ENCODE data around the gene TEKTIP1. TPM values are rescaled to one million over a fixed set of nuclear protein-coding genes. Genes with fewer than 3 reads are reported as not detected.

TEKTIP1 gene
- total RNA-seq: 1 to 10 TPM; 5.0 to 8.4 TPM
- 1.0 to 2.0 reads per million in 2 donors for total RNA-seq

DNA sequence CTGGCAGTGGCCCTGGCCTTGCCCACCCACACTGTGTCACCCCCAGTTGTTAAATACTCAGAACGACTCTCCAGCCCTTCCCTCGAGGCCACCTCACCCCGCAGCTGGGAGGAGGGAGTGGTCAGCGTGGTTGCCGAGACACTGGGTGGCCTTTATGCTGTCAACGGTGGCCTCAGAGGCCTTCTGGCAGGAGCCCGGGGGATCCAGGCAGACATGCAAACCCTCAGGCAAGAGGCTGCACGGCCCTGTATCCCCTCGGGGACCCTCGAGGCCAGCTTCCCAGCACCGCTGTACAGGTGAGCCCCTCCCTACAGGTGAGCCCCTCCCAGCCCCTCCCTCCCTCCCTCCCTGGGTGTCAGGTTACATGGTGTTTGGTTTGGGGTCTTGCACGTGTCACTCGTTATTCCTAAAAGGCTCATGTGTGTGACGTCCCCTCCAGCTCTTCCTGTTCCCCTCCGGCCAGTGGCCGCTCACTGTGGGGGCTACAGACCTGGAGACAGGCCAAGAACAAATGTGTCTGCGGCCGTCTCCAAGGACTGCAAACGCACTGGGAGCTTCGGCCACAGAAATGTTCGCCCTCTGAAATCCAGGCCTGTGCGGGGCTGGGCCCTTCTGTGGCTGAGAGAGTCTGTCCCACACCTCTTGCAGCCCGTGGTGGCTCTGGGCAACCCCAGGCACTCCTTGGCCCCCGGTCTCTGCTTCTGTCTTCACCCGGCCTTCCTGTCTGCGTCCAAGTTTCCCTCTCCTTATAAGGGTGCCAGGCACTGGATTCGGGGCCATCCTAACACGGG is at the start of gene TEKTIP1:
Gene TEKTIP1 (plus strand): TSS at position 210 of the 791 bp plus-strand sequence. CDS start 4 bp downstream, at position 214.
- peaks cover 7% of the 10 kb centered on the region for H3K4me1 Mint-ChIP-seq
- no peak within 1 kb of the TSS for H3K27ac Mint-ChIP-seq
- peak within 1 kb of the TSS; percentile 25 for H3K4me3 Mint-ChIP-seq
- ATAC-seq (no peak), DNase-seq (no peak)
- H3K27me3 Mint-ChIP-seq: no peaks in the 10 kb centered on the region
- H3K9me3 ChIP-seq (ENCODE audit: control insufficient read depth, low read length, poor library complexity, severe bottlenecking): no peaks in the 10 kb centered on the region
- H3K36me3 Mint-ChIP-seq (ENCODE audit: low read depth): no peaks in the 10 kb centered on the region

DNA sequence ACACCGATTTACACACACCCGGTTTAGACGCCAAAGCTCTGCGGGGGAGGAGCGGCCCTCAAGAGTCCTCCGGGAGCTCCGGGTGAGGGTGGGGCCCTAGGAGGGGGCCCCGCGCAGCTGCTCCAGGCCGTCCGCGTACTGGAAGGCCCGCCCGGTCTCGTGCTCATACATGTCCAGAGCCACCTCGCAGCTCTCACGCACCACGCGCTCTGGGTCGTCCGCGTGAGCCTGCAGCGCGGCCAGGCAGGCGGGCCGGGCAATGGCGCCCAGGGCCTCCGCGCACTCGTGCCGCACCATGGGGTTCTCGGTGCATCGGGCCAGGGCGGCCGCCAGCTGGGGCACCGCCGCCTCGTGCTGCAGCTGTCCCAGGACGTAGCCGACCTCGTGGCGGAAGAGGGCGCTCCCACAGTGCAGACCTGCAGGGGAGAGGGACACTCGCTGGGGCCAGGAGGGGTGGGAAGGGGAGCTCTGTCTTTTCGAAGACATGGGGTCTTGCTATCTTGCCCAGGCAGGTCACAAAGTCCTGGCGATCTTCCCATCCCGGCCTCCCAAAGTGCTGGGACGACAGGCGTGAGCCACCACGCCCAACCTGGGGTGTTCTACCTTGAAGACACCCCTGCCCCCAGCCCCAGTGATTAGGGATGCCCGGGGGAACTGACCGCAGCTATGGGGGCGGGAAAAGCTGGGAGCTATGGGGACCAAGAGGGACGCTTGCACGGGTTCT is 47.4 kb upstream of the TEKTIP1 start:
- DNase-seq: no peak
- Mint-ChIP-seq H3K4me1 (peaks cover 6% of the 10 kb centered on the region), H3K36me3 (ENCODE audit: low read depth) (no peaks in the 10 kb centered on the region), H3K27ac (no peak overlapping the region), H3K27me3 (no peaks in the 10 kb centered on the region), H3K4me3 (no peak overlapping the region)
- ATAC-seq: no peak
- H3K9me3 ChIP-seq (ENCODE audit: control insufficient read depth, low read length, poor library complexity, severe bottlenecking): no peaks in the 10 kb centered on the region

DNA sequence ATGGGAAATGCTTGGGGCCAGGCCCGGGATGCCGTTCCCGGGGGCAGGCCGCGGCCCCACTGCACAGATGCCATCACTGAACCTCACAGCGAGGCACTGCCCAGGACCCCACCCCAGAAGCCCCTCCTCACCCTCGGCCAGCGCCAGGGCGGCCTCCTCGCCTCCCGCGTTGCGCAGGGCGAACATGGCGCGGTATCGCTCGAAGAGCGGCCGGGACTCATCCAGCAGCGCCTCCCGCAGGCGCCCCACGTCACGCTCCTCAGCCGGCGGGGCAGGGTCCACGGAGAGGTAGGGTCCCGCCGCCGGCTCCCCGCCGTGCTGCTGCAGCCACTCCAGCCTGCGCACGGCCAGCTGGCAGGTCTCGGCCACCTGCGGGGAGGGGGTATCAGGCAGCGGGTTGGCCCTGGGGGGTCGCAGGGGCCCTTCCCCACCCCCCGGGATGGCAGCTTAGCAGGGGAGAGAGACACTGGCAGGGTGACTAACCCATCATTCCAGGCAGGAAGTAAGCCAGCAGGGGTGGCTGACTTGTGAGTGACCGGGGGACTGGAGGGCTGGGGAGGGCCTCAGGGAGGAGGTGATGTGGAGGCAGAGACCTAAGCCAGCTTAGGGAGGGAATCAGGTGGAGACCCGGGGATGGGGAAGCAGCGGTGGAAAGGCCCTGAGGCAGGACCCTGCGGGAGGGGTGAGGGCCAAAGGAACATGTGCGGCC is 46.7 kb upstream of the TEKTIP1 start:
- Mint-ChIP-seq H3K27ac (no peak overlapping the region), H3K4me3 (no peak overlapping the region), H3K27me3 (no peaks in the 10 kb centered on the region), H3K36me3 (ENCODE audit: low read depth) (no peaks in the 10 kb centered on the region), H3K4me1 (peaks cover 11% of the 10 kb centered on the region)
- no peaks in the 10 kb centered on the region for H3K9me3 ChIP-seq (ENCODE audit: control insufficient read depth, low read length, poor library complexity, severe bottlenecking)
- DNase-seq (no peak), ATAC-seq (no peak)

DNA sequence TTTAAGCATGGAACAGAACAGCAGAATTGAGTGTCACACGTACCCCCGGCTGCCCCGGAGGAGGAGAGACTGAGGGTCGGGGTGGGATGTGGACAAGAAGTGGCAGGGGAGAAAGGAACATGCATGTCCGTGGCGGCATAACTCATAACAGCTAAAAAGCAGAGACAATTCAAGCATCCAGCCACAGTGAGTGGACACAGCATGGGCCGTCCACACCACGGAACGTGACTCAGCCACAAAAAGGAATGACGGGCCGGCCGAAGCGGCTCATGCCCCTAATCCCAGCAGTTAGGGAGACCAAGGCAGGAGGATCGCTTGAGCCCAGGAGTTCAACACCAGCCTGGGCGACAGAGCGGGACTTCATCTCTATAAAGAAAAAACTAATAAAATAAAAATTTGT is 46.1 kb upstream of the TEKTIP1 start:
- ATAC-seq: no peak
- no peaks in the 10 kb centered on the region for H3K36me3 Mint-ChIP-seq (ENCODE audit: low read depth)
- H3K27ac Mint-ChIP-seq: no peak overlapping the region
- DNase-seq: no peak
- peaks cover 12% of the 10 kb centered on the region for H3K4me1 Mint-ChIP-seq
- H3K27me3 Mint-ChIP-seq: no peaks in the 10 kb centered on the region
- no peaks in the 10 kb centered on the region for H3K9me3 ChIP-seq (ENCODE audit: control insufficient read depth, low read length, poor library complexity, severe bottlenecking)
- H3K4me3 Mint-ChIP-seq: peak overlapping the region; percentile 33

- H3K9me3 ChIP-seq (ENCODE audit: control insufficient read depth, low read length, poor library complexity, severe bottlenecking): no peaks in the 10 kb centered on the region
- Mint-ChIP-seq H3K27ac (no peak overlapping the region), H3K36me3 (ENCODE audit: low read depth) (no peaks in the 10 kb centered on the region), H3K4me1 (peaks cover 11% of the 10 kb centered on the region), H3K4me3 (no peak overlapping the region), H3K27me3 (no peaks in the 10 kb centered on the region)
- ATAC-seq: no peak
- DNase-seq: no peak
Observed at GRCh38 chr19:3493651-3494050, 45.3 kb upstream of the TEKTIP1 start.

DNA sequence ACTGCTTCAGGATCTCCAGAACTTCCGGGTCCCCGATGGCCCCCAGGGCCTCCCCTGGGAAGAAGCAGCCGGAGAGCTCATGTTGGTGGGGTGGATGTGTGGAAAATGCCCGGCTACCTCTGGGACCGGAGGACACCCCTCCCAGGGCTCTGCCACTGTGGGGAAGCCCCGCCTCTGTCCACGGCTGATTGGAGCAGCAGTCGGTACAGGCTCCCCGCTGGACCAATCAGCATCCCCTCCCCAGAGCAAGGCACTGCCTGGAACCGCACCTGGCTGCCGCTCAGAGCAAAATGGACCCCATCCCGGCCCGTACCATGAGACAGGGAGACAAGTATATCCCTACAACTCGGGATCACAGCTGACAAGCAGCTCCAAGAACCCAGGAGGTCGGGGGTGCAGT is 44.9 kb upstream of the TEKTIP1 start:
- no peak overlapping the region for H3K27ac Mint-ChIP-seq
- H3K4me3 Mint-ChIP-seq: no peak overlapping the region
- DNase-seq (no peak), ATAC-seq (peak; percentile 77)
- H3K27me3 Mint-ChIP-seq: no peaks in the 10 kb centered on the region
- H3K9me3 ChIP-seq (ENCODE audit: control insufficient read depth, low read length, poor library complexity, severe bottlenecking): no peaks in the 10 kb centered on the region
- peaks cover 13% of the 10 kb centered on the region for H3K4me1 Mint-ChIP-seq
- no peaks in the 10 kb centered on the region for H3K36me3 Mint-ChIP-seq (ENCODE audit: low read depth)

- Mint-ChIP-seq H3K36me3 (ENCODE audit: low read depth) (no peaks in the 10 kb centered on the region), H3K27ac (peak overlapping the region; percentile 54), H3K4me3 (no peak overlapping the region), H3K4me1 (peaks cover 15% of the 10 kb centered on the region), H3K27me3 (no peaks in the 10 kb centered on the region)
- DNase-seq (peak in 2 of 3 donors; percentile 28 to 32), ATAC-seq (peak; percentile 84)
- H3K9me3 ChIP-seq (ENCODE audit: control insufficient read depth, low read length, poor library complexity, severe bottlenecking): no peaks in the 10 kb centered on the region
Observed at GRCh38 chr19:3494559-3494958, 44.4 kb upstream of the TEKTIP1 start.

- ATAC-seq: no peak
- H3K4me3 Mint-ChIP-seq: peak overlapping the region; percentile 41
- no peaks in the 10 kb centered on the region for H3K9me3 ChIP-seq (ENCODE audit: control insufficient read depth, low read length, poor library complexity, severe bottlenecking)
- no peak overlapping the region for H3K27ac Mint-ChIP-seq
- DNase-seq: no peak
- peaks cover 22% of the 10 kb centered on the region for H3K4me1 Mint-ChIP-seq
- no peaks in the 10 kb centered on the region for H3K27me3 Mint-ChIP-seq
- no peaks in the 10 kb centered on the region for H3K36me3 Mint-ChIP-seq (ENCODE audit: low read depth)
Observed at GRCh38 chr19:3496392-3497273, 42.3 kb upstream of the TEKTIP1 start.

DNA sequence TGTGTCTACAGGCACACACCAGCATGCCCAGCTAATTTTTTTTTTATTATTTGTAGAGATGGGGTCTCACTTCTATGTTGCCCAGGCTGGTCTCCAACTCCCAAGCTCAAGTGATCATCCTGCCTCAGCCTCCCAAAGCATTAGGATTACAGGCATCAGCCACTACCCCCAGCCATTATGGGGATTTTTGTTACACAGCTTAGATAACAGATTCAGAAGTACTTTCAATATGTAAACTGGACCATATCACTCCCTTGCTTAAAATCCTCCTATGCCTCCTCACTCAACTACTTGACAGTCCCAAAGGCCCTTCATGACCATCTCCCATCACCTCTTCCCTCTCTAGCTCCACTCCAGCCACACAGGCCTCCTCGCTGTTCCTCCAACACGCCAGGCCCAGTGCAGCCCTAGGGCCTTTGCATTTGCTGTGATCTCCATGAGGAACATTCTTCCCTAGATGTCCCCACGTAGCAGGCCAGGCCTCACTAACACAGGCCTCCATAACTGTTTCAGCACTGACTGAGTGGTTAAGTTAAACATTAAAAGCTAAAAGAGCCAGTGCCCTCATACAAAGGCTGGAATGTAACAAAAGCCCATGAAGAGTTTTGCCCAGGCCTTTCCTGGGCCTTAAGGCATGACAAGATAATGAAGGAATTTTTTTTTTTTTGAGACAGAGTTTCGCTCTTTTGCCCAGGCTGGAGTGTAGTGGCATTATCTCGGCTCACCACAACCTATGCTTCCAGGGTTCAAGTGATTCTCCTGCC is 41.0 kb upstream of the TEKTIP1 start:
- no peaks in the 10 kb centered on the region for H3K9me3 ChIP-seq (ENCODE audit: control insufficient read depth, low read length, poor library complexity, severe bottlenecking)
- Mint-ChIP-seq H3K27me3 (no peaks in the 10 kb centered on the region), H3K36me3 (ENCODE audit: low read depth) (no peaks in the 10 kb centered on the region), H3K4me3 (no peak overlapping the region), H3K27ac (no peak overlapping the region), H3K4me1 (peaks cover 22% of the 10 kb centered on the region)
- no peak for ATAC-seq
- no peak for DNase-seq

DNA sequence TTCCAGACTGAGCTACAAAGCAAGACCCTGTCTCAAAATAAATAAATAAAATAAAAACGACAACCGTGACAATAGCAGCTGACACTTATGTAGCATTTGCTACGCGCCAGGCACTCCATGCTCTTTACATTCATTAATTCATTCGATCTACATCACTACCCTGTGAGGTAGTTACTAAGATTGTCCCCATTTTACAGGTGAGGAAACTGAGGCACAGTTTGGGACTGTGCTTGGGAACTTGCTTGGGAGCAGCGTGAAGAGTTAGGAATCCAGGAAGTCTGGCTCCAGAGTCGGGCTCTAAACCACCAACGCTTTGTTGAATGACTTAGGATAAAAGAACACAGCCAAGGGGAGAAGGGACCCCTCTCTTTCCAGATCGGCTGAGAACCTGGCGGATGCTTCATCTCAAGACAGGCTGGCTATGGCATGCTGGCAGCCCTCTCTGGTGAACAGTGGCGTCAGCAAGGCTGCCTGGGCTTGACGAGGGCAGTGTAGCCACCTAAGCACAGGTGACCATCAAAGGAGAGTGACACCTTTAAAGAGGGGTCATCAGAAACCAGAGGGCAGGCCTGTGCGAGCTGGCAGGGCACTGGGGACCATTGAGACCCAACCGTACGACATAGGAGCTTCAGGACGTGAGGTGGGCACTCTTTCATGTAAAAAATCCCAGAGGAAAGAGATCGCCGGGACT is 39.1 kb upstream of the TEKTIP1 start:
- peaks cover 25% of the 10 kb centered on the region for H3K4me1 Mint-ChIP-seq
- no peaks in the 10 kb centered on the region for H3K36me3 Mint-ChIP-seq (ENCODE audit: low read depth)
- ATAC-seq: no peak
- H3K9me3 ChIP-seq (ENCODE audit: control insufficient read depth, low read length, poor library complexity, severe bottlenecking): no peaks in the 10 kb centered on the region
- DNase-seq: no peak
- H3K4me3 Mint-ChIP-seq: peak overlapping the region; percentile 93
- peak overlapping the region; percentile 94 for H3K27ac Mint-ChIP-seq
- H3K27me3 Mint-ChIP-seq: no peaks in the 10 kb centered on the region

DNA sequence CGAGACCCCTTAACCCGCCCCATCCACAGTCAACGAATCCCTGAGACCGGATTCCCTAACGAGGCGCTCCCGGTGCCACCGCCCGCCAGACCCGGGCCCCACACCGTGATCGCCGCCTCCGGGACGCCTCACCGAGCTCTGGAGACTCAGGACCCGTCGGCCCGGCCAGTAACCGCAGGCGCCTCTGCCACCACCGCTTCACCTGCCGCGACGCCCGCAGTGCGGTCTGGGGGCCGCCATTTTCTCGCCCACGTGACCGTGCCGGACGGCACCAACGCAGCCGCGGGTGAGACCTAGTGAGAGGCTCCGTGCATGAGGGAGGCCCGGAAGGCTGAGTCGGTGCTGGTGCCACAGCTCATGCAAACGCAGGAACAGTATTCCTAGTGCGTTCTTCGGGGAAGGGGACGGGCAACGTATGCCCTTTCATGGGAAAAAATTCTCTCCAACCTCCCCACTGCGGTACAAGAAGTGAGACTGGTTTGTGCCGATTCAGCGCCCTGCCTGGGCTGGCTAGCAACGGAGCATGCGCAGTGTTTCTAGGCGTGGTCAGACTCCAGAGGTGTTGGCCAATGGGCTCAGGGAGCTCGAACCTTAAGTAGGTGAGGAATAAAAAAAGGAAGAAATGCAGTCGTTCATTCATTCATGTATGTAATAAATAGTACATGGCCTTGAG is 38.4 kb upstream of the TEKTIP1 start, which contains the start of gene DOHH:
Gene DOHH (minus strand): TSS at position 246 of the 673 bp plus-strand sequence. CDS start 3,860 bp downstream, outside the sequence.
- H3K4me3 Mint-ChIP-seq: peak within 1 kb of the TSS; percentile 93
- peak within 1 kb of the TSS; percentile 94 for H3K27ac Mint-ChIP-seq
- no peaks in the 10 kb centered on the region for H3K36me3 Mint-ChIP-seq (ENCODE audit: low read depth)
- DNase-seq: peak; percentile 77 to 88 (median 86)
- ATAC-seq: peak; percentile 91
- H3K4me1 Mint-ChIP-seq: peaks cover 27% of the 10 kb centered on the region
- no peaks in the 10 kb centered on the region for H3K27me3 Mint-ChIP-seq
- no peaks in the 10 kb centered on the region for H3K9me3 ChIP-seq (ENCODE audit: control insufficient read depth, low read length, poor library complexity, severe bottlenecking)

Data from T-helper 17 cell (primary cell).